GM18517 (cell line): ENCODE measurements around the gene NDUFA5.
"Not testable (repeated sequence)": the region's sequence is repeated elsewhere in the genome, so short reads cannot be mapped to it uniquely, and the experiment has no call there.

Experiments used
- ATAC-seq: cut with Tn5 transposase; IDR thresholded peaks from one replicate; pipeline ENCODE4 v1.9.1; 2021; ENCODE audit warnings: mild to moderate bottlenecking, moderate library complexity; ENCODE audit not compliant: unreplicated experiment

Gene NDUFA5

DNA sequence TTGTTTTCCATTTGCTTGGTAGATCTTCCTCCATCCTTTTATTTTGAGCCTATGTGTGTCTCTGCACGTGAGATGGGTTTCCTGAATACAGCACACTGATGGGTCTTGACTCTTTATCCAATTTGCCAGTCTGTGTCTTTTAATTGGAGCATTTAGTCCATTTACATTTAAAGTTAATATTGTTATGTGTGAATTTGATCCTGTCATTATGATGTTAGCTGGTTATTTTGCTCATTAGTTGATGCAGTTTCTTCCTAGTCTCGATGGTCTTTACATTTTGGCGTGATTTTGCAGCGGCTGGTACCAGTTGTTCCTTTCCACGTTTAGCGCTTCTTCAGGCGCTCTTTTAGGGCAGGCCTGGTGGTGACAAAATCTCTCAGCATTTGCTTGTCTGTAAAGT is 31.1 kb downstream of the NDUFA5 start:
- not testable (repeated sequence) for ATAC-seq

DNA sequence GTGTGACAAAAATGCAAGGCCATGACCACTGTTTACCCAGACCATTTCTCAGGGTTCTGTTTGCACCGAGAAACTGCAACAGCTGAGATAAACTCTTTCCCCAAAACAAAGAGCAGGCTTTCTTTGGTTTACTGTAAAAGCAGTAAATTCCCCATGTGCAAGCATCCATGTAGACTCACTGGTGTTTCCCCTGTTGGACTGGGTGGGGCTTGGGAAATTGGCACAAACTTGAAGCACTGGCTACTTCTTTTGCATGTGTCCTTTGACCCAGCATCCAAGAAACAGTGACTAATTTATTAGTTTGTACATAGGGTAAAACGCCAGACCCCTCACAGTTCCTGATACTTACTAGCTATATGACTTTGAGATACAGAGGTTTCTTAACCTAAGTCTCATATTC is 35.6 kb downstream of the NDUFA5 start:
- ATAC-seq: no peak

DNA sequence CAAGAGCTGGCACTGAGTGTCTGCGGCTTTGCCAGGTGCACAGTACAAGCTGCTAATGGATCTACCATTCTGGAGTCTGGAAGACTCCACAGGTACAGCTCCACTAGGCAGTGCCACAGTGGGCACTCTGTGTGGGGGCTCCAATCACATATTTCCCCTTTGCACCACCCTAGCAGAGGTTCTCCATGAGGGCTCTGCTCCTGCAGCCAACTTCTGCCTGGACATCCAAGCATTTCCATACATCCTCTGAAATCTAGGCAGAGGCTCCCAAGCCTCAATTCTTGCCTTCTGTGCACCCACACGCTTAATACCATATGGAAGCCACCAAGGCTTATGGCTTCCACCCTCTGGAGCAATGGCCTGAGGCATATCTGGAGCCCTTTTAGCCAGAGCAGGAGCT is 52.4 kb downstream of the NDUFA5 start:
- ATAC-seq: no peak

DNA sequence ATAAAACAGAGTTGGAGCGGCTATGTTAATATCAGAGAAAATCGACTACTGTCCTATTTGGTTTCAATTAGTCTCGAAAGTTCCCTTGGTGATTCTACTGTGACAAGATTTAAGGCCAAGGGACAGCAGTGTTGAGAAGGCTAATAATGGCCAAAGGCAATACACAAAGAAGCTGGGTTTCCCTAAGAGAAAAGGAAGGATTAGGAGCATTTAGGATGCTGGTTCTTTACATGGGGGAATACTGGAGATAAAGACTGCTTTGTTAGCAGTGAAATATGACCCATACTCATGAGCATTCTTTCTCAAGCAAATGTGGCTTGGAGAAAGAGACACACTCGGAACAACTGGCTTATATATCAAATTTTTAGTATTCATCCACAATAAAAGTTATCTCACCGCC is 55.4 kb downstream of the NDUFA5 start:
- no peak for ATAC-seq

DNA sequence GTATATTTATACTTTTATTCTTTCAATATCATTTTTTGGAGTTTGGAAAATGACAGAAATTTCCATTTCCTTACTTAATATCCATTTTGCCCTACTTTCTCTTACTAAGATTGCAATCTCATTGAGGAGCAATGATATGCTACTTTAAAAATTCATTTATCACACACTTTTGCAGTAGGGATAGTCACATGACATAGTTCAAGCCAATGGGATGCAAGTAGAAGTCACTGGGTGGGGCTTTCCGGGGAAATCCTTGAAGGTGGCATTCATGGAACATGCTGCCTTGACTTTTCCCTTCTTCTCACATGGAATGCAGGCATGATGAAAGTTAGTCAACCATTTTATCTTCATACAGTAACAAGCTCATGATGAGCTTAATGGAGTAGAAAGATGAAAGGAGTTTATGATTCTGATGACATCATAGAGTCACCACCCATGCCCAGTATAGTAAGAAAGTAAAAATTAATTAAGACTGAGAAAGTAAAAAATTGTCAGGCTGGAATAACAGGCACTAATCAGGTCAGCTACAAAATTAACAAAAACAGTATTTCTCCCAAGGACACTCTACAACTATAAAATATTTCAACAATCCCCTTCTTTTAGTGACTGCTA is 56.6 kb downstream of the NDUFA5 start:
- no peak for ATAC-seq

DNA sequence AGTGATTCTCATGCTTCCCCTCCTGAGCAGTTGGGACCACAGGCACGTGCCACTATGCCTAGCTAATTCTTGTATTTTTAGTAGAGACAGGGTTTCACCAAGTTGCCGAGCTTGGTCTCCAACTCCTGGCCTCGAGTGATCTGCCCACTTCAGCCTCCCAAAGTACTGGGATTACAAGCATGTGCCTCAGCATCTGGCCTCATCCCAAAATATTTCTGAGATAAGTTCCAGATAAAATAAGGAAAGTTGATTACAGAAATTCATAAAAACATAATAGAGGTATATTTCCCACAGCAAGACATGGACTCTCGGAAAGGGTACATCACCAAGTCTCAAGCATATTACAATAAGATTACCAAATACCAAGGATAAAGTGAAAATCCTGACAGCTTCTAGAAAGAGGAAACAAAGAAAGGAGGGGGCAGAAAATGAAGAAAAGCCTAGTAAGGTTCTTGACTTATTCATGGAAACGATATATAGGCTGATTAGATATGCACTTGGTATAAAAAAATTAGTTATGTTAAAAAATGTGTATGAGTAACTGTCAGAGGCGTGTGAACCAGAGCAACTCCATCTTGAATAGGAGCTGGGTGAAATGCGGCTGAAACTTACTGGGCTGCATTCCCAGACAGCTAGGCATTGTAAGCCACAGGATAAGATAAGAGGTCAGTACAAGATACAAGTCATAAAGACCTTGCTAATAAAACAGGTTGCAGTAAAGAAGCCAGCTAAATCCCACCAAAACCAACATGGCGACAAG is 58.2 kb downstream of the NDUFA5 start:
- ATAC-seq: no peak

DNA sequence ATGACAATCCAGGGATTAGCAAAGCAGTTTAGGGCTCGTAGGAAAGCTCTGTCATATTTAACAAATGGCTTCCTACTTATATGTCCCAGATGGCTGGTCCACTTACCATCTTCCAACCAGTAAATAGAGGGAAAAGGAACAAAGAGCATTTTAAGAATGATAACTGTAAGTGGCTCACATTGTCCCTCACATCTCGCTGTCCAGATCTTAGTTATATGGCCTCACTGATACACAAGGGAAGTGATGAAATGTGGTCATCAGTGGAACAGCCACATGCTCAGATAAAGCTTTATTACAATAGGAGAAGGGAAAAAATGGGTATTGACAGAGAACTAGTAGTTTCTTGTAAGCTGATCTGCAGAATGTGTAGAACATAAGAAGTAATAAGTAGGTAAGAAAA is 59.0 kb downstream of the NDUFA5 start:
- ATAC-seq: no peak

DNA sequence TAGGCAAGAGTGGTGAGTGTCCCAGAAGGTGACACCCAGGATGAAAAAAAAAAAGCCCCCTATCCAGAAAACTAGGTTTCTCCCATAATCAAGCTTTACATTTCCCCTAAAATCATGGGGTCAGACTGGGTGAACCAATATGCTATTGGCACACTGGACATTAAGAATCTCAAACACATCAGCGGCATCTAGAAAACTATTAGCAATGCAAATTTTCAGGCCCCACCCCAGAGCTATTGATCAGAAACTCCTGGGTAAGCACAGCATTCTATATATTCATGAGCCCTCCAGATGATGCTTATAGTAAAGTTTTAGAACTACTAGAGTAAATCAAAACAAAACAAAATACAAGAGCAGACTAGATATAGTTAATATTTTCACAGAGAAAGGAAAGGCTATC is 59.6 kb downstream of the NDUFA5 start:
- ATAC-seq: no peak

DNA sequence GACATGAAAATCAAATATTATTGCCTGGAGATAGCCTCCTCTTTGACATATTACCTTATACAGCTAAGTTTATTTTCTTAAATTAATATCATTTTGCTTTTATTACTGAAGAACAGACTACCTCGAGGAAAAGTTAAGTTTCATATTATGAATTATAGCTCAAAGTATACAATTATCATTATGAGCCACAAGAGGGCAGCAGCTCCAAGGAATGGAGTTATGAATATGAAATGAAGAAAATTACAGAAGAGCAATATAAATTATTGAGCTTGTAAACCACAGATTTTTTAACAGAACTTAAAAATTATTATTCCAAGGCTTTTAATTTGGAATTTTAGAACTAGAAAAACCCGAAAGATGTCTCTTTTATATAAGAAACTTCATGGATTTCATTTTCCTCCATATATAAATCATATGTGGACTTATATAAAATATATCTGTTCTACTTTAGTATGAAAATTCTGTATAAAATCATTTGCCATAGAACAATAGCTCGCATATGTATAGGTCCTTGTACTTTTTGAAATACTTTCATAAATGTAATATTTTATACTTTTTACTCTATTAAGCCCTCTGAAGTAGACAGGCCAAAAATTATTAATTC is 63.3 kb downstream of the NDUFA5 start:
- peak; percentile 82 for ATAC-seq

DNA sequence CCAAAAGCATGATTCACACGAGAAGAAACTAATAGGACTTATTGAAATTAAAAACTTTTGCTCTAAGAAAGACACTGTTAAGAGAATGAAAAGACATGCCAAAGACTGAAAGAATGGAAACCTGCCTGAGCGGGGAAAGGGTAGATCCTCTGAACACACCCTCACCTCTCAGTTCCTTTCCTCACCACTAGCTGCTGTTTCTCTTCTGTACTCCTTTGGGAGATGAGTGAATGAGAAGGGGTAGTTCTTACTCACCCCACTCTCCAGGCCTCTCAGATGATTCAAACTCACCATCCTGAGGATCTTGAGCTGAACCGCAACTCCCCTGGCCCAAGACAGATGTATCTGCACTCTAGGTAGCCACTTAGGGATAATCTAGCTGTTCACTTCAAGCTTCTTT is 65.1 kb downstream of the NDUFA5 start:
- ATAC-seq: no peak
